ENCODE measurements around the gene CFAP299.
A peak's percentile ranks its signal among the peaks of the same experiment; 100 is the strongest.
"Not testable (repeated sequence)": the region's sequence is repeated elsewhere in the genome, so short reads cannot be mapped to it uniquely, and the experiment has no call there.

CFAP299 gene

DNA sequence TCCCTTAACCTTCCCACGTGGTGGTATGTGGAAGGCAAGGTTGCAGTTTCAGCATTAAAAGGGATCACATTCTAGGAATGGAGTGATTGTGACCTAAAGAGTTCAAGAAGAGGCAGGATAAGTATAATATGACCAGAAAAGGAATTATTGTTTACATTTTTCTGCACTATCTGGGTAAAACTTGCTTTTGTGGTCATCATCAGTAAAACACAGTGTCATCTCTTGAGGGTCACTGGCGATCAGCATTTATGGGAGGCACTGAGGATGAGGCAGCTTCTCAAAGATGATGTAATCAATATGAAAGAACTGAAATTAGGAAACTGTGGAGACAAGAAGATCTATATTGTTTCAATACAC is 88.7 kb downstream of the CFAP299 start:
- DNase-seq = peak in 1 of 2 experiments; percentile 52
- TF ChIP-seq POLR2A (IDR thresholded peaks at IDR 0.05; ENCODE audit: low read length) (no peak), GATA1 (IDR thresholded peaks at IDR 0.05; ENCODE audit: low read depth, low read length) (no peak)

DNA sequence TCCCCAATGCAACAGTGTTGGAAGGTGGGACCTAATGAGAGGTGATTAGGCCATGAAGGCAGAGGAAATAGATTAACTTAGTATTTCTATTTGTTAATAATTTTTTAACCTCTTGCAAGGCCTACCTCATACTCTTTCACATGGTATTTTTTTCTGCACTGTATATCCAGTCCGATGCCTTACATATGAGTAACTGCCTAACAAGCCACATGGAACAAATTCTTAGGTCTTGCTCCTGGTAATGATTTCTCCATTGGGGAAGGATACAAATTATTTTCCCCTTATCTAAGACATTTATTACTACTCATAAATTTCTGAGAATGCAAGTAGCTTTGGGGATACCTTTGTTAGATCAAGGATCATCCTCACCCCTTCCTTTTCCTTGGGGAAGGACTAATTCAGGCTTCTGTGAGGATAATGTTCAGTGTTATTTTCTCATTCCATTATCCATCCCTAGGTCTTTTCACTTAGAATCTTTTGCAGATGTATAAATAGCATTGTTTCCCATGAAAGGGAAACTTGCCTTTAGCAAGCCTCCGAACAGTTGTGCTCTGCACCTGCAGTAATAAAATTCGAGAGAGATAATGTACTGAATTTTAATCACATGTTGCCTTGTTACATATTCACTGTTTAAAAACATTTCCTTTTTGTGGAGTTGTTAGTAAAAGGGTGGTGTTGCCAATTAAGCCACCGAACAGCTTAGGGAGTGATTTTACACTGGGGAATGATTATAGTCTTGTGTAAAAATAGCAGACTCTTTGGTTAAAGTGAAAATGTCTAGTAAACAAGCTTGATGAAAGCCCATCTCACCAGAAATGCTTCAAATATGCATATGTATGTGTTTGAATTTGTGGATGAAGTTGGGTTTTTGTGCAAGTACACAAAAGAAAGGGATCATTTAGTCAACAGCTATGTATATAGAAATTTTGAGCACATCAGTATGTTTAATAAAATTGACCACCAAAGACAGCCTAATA is 89.9 kb downstream of the CFAP299 start:
- DNase-seq = no peak
- no peak for TF ChIP-seq POLR2A (IDR thresholded peaks at IDR 0.05; ENCODE audit: low read length)

DNA sequence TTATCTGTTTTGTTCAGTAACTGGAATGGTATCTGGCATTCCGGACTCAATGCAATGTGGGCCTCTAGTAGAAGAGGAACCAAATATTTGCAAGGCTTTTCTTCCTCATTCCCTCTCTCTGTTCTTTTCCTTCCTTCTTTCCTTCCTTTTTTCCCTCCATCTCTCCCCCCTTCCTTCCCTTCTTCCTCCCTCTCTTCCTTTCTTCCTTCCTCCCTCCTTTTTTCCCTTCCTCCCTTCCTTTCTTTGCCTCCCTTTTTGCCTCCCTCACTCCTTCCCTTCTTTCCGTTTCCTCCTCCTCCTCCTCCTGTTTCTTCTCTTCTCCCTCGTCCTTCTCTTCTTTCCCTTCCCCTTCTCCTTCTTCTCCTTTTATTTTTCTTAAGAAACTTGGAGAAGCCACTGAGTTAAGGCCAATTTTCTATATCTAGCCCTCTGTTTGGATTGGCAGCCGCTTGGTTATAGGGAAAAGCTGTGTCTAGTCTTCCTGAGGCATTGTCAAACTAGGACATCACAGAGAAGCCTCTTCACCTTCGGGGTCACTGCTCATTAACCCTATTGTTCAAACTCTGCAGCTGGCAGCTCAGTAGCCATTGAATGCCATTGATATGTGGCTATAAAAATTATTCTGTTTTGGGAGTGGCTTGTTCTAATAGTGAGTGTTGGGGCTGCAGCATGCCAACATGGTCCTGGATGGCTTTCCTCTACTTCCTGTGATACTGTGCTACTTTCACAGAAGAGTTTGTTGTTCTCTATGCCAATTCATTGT is 95.9 kb downstream of the CFAP299 start:
- no peak for DNase-seq
- no peak for TF ChIP-seq POLR2A (IDR thresholded peaks at IDR 0.05; ENCODE audit: low read length)
- no peak for TF ChIP-seq GATA1 (IDR thresholded peaks at IDR 0.05; ENCODE audit: low read depth, low read length)

DNA sequence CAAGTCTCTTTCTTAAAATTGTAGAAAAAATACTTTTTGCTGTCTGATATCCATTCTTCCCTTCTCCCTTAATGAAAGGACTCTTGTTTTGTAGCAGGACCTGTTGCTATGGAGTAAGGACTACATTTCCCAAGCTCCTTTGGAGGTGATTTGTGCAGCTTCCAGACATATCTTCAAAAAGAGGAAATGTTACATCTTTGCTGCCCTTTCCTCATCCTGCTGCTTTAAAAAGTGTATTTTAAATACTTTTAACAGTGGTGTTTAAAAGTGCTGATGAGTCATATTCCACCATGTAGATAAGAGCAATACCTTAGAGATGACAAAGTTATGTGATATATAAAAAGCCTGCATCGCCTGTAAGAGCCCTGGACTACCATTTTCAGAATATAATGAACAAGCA is 98.7 kb downstream of the CFAP299 start:
- DNase-seq = no peak
- TF ChIP-seq POLR2A (IDR thresholded peaks at IDR 0.05; ENCODE audit: low read length) = no peak
- no peak for TF ChIP-seq GATA1 (IDR thresholded peaks at IDR 0.05; ENCODE audit: low read depth, low read length)

DNA sequence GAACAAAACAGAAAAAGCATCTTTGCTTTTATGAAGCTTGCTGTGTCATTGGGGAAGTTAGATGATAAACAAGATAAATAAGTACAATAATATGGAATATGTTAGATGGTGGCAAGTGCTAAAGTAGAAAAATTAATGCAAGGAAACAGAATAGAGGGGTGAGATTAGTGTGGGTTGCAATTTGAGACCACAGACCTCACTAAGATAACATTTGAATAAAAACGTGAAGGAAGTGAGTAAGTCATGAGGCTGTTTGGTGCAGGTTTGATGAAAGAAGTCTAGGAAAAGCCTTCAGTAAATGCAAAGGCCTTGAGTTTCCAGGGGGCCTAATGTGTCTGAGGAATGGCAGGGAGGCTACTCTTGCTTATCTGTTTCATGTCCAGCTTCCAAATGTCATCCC is 102.5 kb downstream of the CFAP299 start:
- TF ChIP-seq POLR2A (IDR thresholded peaks at IDR 0.05; ENCODE audit: low read length) (no peak), GATA1 (IDR thresholded peaks at IDR 0.05; ENCODE audit: low read depth, low read length) (no peak)
- DNase-seq = no peak

DNA sequence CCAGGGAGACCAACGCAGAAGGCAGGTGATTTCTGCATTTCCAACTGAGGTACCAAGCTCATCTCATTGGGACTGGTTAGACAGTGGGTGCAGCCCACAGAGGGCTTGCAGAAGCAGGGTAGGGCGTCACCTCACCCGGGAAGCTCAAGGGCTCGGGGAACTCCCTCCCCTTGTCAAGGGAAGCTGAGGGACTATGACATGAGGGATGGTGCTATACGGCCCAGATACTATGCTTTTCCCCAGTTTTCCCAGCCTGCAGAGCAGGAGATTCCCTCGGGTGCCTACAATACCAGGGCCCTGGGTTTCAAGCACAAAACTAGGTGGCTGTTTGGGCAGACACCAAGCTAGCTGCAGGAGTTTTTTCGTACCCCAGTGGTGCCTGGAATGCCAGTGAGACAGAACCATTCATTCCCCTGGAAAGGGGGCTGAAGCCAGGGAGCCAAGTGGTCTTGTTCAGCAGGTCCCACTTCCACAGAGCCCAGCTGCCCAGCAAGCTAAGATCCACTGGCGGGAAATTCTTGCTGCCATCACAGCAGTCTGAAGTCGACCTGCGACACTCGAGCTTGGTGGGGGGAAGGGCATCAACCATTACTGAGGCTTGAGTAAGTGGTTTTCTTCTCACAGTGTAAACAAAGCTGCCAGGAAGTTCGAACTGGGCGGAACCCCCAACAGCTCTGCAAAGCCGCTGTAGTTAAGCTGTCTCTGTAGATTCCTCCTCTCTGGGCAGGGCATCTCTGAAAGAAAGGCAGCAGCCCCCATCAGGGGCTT is 103.9 kb downstream of the CFAP299 start:
- DNase-seq = not testable (repeated sequence)

DNA sequence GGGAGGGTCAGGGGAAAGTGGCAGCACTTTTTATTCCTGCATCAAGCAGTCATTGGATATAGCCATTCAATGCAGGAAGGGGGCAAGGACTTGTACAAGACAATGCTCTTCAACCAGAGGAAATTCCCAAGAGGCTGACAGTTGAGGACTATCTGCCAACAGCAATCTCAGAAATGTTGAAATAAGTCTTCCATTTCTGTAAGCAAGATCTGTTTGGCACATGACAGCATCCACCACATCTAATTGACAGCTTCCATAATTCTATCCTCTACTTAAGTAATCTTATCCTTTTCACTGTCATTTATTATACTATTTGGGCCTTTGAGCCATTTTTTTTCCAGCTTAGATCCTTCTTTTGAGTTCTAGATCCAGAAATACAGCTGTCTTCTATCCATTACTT is 110.7 kb downstream of the CFAP299 start:
- no peak for TF ChIP-seq POLR2A (IDR thresholded peaks at IDR 0.05; ENCODE audit: low read length)
- no peak for TF ChIP-seq GATA1 (IDR thresholded peaks at IDR 0.05; ENCODE audit: low read depth, low read length)
- DNase-seq = no peak

DNA sequence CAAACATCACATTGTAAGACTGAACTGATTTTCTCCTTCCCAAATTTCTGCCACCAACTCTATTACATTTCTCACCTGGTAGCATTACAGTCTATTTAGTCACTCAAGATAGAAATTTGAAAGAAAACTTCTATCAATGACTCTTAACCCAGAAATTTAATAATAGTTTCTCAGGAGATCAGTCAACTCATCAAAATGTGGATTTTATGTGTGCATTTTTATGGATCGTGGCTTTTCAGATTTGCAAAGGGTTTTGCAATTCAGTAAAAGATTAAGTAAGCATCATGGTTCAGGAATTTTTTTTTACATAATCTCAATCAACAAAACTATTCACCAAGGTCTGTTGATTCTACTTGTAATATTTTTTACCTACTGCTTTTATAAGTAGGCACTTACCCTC is 111.1 kb downstream of the CFAP299 start:
- no peak for DNase-seq

DNA sequence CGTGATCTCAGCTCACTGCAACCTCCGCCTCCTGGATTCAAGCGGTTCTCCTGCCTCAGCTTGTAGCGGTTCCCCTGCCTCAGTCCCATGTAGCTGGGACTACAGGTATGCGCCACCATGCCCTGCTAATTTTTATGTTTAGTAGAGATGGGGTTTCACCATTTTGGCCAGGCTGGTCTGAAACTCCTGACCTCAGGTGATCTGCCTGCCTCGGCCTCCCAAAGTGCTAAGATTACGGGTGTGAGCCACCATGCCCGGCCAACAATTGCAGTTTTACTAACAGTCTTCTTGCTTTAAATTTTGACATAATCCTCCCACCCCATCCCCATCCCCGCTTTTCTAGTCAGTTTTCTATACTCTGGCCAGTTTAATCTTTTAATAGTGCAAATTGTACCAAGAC is 112.0 kb downstream of the CFAP299 start:
- no peak for DNase-seq
- TF ChIP-seq POLR2A (IDR thresholded peaks at IDR 0.05; ENCODE audit: low read length) (no peak), GATA1 (IDR thresholded peaks at IDR 0.05; ENCODE audit: low read depth, low read length) (no peak)

More for the DNA sequence above, 111.1 kb downstream of the CFAP299 start:
- TF ChIP-seq GATA1 (IDR thresholded peaks at IDR 0.05; ENCODE audit: low read depth, low read length) = no peak
- TF ChIP-seq POLR2A (IDR thresholded peaks at IDR 0.05; ENCODE audit: low read length) = no peak

DNA sequence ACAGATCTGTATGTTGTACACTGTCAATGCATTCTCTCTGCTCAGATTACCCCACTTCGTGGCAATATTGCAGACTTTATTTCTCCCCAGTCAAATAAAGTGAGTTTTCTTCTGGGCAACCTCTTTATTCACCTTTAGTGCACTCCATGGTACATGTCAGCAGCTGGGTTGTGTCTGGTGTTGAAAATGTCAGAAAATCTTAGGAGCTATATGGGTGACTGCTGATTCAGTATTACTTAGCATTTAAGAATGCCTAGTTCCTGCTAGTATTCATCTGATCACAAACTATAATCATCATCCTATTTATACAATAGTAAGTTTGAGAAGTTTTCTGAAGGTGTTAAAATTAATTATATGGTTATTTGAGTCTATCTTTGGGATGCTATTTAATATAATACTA is 112.5 kb downstream of the CFAP299 start:
- DNase-seq = no peak

DNA sequence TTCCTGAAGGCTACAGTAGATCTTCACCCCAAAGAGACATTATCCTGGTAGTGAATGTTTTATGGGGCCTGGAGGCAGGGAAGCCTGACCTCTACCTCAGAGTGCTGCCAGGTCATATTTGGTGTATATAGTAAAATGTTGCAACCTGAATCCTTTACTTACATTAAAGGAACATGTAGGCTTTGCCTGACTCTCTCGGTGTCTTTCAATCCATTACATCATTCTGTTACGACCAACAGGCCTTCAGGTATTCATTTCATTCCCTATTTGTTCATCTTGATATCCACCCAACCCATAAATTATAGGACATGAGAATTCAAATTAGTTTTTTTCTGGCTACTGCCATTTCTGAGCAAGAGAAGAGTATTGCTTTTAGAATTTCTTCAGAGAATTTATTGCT is 116.5 kb downstream of the CFAP299 start:
- TF ChIP-seq POLR2A (IDR thresholded peaks at IDR 0.05; ENCODE audit: low read length) (no peak), GATA1 (IDR thresholded peaks at IDR 0.05; ENCODE audit: low read depth, low read length) (no peak)
- peak in 1 of 2 experiments; percentile 4 for DNase-seq

More for the DNA sequence above, 112.5 kb downstream of the CFAP299 start:
- TF ChIP-seq POLR2A (IDR thresholded peaks at IDR 0.05; ENCODE audit: low read length) (no peak), GATA1 (IDR thresholded peaks at IDR 0.05; ENCODE audit: low read depth, low read length) (no peak)

DNA sequence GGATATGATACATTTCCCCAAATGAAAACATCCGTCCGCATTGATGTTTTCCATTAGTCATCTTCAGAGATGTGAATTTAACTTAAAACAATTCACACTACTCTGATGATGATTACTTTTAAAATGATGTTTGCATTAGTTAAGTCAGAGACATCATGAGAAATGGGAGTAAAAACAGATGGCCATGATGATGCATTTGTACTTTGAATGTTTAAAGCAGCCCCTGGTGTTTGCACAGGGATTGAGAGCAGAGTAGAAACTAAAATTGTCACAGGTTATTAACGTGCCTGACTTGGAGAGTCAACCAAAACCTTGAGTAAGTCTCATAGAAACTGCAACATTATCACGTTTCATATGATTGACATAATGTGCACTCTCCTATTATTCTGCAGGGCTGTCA is 117.2 kb downstream of the CFAP299 start:
- TF ChIP-seq GATA1 (IDR thresholded peaks at IDR 0.05; ENCODE audit: low read depth, low read length) (no peak), POLR2A (IDR thresholded peaks at IDR 0.05; ENCODE audit: low read length) (no peak)
- no peak for DNase-seq

DNA sequence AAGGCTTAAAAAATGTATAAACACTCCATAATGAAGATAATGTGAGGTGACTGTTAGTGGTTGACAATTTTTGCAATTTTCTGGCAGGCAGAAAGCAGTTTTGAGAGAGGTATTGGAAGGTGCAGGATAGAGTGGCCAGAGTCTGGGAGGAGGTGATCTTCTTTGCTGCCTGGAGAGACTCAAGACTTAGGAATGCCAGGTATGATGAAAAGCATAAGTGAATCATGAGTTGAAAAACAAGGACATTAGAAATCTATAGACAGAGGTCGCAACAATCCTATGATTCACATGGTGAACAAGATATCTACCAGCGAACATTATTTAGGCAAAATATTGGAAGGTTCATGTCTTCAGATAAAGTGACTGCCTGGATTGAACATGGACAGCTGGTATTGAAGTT is 118.5 kb downstream of the CFAP299 start:
- TF ChIP-seq POLR2A (IDR thresholded peaks at IDR 0.05; ENCODE audit: low read length) = no peak
- TF ChIP-seq GATA1 (IDR thresholded peaks at IDR 0.05; ENCODE audit: low read depth, low read length) = no peak
- DNase-seq = no peak

DNA sequence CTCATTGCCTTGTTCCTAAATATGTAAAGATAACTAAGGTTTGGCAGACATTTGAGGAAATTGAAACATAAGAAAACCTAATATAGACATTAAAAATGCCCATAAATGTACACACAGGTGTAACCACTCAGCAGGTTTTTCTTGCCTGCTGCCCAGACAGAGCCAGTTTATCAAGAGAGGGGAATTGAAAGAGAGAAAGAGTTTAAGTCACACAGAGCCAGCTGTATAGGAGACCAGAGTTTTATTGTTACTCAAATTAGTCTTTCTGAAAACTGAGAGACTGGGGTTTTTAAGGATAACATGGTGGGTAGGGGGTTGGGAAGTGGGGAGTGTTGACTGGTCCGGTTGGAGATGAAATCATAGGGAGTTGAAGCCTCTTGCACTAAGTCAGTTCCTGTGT is 119.0 kb downstream of the CFAP299 start:
- DNase-seq = no peak
- TF ChIP-seq POLR2A (IDR thresholded peaks at IDR 0.05; ENCODE audit: low read length) (no peak), GATA1 (IDR thresholded peaks at IDR 0.05; ENCODE audit: low read depth, low read length) (no peak)
